ENCODE data around the gene TSKU.

The TSKU gene

DNA sequence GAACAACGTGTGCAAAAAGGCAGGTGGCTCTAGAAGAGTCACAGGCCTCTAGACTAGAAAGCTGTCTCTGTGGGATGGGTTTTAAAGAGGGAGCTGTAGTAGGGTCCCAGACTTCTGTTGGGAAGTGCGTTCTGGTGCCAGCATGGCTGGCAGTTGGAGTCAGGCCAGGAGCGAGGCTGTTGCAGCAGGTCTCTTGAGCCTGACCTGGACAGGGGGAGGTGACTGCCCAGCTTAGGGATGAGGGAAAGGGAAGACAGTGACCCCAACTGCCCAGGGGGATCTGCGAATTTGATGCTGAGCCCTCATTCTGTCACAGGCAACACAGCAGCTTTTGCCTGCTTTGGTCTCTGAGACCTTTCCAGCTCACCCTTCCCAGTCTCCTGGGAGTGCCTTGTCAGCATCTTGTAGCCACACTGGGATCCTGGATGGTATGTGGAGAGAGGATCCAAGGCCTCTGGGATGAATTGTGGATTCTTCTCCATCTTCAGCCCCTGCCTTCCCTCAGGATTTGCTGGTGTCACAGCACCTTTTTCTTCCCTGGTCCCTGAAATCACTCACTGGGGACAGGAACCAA, 3.4 kb downstream of the TSKU start:
- Histone ChIP-seq H3K4me2 (ENCODE audit: low read depth, low read length) (no peak overlapping the region), H3K4me1 (ENCODE audit: low read length) (peaks cover 7% of the 10 kb centered on the region; the same call in 1 of the 2 replicates)

DNA sequence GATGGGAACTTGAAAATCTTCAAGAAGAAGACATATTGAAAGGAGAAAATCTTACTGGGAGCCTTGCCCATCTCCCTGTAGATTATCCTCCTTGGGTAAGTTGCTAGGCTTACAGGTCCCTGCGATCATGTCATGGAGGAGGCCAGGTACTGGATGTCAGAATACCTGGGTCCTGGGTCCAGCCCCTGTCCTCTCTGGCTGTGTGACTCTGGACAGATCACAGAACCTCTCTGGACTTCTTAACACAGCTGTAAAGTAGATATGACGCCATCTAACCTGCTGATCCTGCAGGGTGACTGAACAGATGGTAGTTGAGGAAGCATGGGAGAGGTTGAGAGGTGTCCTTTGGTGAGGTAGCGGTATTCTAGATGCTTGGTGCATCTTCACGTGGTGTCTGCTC, 4.1 kb downstream of the TSKU start:
- H3K9me3 ChIP-seq (replicated peaks; ENCODE audit: insufficient read depth, low read length), result no peaks in the 10 kb centered on the region
- H3K79me2 ChIP-seq (ENCODE audit: low read length), result no peaks in the 10 kb centered on the region
- TF ChIP-seq EZH2phosphoT487 (IDR thresholded peaks at IDR 0.05; ENCODE audit: low read length) (no peak), EZH2 (optimal IDR thresholded peaks at IDR 0.05; ENCODE audit: low read depth, low read length) (no peak), CTCF (IDR thresholded peaks at IDR 0.05; ENCODE audit: low read length) (no peak)
- H3K27me3 ChIP-seq (replicated peaks; ENCODE audit: insufficient read depth, low read length), result no peaks in the 10 kb centered on the region
- H3K4me2 ChIP-seq (ENCODE audit: low read depth, low read length), result no peak overlapping the region
- H3K4me1 ChIP-seq (ENCODE audit: low read length), result peaks cover under 1% of the 10 kb centered on the region; the same call in 1 of the 2 replicates
- H3K27ac ChIP-seq (ENCODE audit: low read length), result no peak overlapping the region
- no peaks in the 10 kb centered on the region for H4K20me1 ChIP-seq (ENCODE audit: insufficient read depth, low read length)
- no peak for DNase-seq
- H3K4me3 ChIP-seq (ENCODE audit: low read length), result no peak overlapping the region
- no peak overlapping the region for H3K9ac ChIP-seq (ENCODE audit: low read length)
- no peaks in the 10 kb centered on the region for H3K9me2 ChIP-seq (replicated peaks; ENCODE audit: insufficient read depth, low read length)
- peaks cover 7% of the 10 kb centered on the region for H3F3A ChIP-seq (ENCODE audit: insufficient read depth, low read length)
- H2AFZ ChIP-seq (ENCODE audit: low read length), result no peak overlapping the region
- no peaks in the 10 kb centered on the region for H3K36me3 ChIP-seq (replicated peaks; ENCODE audit: insufficient read depth, low read length)

More for the DNA sequence above, 3.4 kb downstream of the TSKU start:
- Histone ChIP-seq H3K27ac (ENCODE audit: low read length) (no peak overlapping the region), H3K9me3 (replicated peaks; ENCODE audit: insufficient read depth, low read length) (no peaks in the 10 kb centered on the region), H4K20me1 (ENCODE audit: insufficient read depth, low read length) (no peaks in the 10 kb centered on the region), H3K36me3 (replicated peaks; ENCODE audit: insufficient read depth, low read length) (no peaks in the 10 kb centered on the region), H3K27me3 (replicated peaks; ENCODE audit: insufficient read depth, low read length) (no peaks in the 10 kb centered on the region), H3K9ac (ENCODE audit: low read length) (no peak overlapping the region), H3F3A (ENCODE audit: insufficient read depth, low read length) (peaks cover 8% of the 10 kb centered on the region), H3K9me2 (replicated peaks; ENCODE audit: insufficient read depth, low read length) (no peaks in the 10 kb centered on the region), H3K4me3 (ENCODE audit: low read length) (no peak overlapping the region), H3K79me2 (ENCODE audit: low read length) (no peaks in the 10 kb centered on the region), H2AFZ (ENCODE audit: low read length) (no peak overlapping the region)
- DNase-seq, result no peak
- no peak for TF ChIP-seq EZH2 (optimal IDR thresholded peaks at IDR 0.05; ENCODE audit: low read depth, low read length)
- TF ChIP-seq CTCF (IDR thresholded peaks at IDR 0.05; ENCODE audit: low read length), result no peak
- no peak for TF ChIP-seq EZH2phosphoT487 (IDR thresholded peaks at IDR 0.05; ENCODE audit: low read length)

GRCh38 chr11:76787911-76788596, 4.9 kb downstream of the TSKU start:
- no peaks in the 10 kb centered on the region for H3K36me3 ChIP-seq (replicated peaks; ENCODE audit: insufficient read depth, low read length)
- no peaks in the 10 kb centered on the region for H3K9me2 ChIP-seq (replicated peaks; ENCODE audit: insufficient read depth, low read length)
- no peaks in the 10 kb centered on the region for H3K79me2 ChIP-seq (ENCODE audit: low read length)
- no peak overlapping the region for H3K4me2 ChIP-seq (ENCODE audit: low read depth, low read length)
- H3K4me3 ChIP-seq (ENCODE audit: low read length), result no peak overlapping the region
- no peak for TF ChIP-seq EZH2phosphoT487 (IDR thresholded peaks at IDR 0.05; ENCODE audit: low read length)
- TF ChIP-seq EZH2 (optimal IDR thresholded peaks at IDR 0.05; ENCODE audit: low read depth, low read length), result no peak
- no peak for TF ChIP-seq CTCF (IDR thresholded peaks at IDR 0.05; ENCODE audit: low read length)
- H3K9ac ChIP-seq (ENCODE audit: low read length), result no peak overlapping the region
- no peaks in the 10 kb centered on the region for H3K27me3 ChIP-seq (replicated peaks; ENCODE audit: insufficient read depth, low read length)
- H3F3A ChIP-seq (ENCODE audit: insufficient read depth, low read length), result no peaks in the 10 kb centered on the region
- H3K9me3 ChIP-seq (replicated peaks; ENCODE audit: insufficient read depth, low read length), result no peaks in the 10 kb centered on the region
- H3K4me1 ChIP-seq (ENCODE audit: low read length), result no peaks in the 10 kb centered on the region
- DNase-seq, result no peak
- no peak overlapping the region for H3K27ac ChIP-seq (ENCODE audit: low read length)
- H4K20me1 ChIP-seq (ENCODE audit: insufficient read depth, low read length), result no peaks in the 10 kb centered on the region
- no peak overlapping the region for H2AFZ ChIP-seq (ENCODE audit: low read length)

Data from MM.1S (cell line).